ENCODE measurements around the gene LRRC40. TPM values are rescaled to one million over a fixed set of nuclear protein-coding genes. Genes with fewer than 3 reads are reported as not detected.
A peak's percentile ranks its signal among the peaks of the same experiment; 100 is the strongest.

LRRC40 gene
- total and polyA plus RNA-seq, 9 of the 15 experiments (the other 6 are each of a cell fraction or from before 2014, with no cell fraction given): 16.1 to 36.2 (median 30.9) TPM

GRCh38 chr1:70205434-70206118 lies at the start of gene LRRC40 (continued):
- TF ChIP-seq TCF3 (CRISPR knock-in tag; IDR thresholded peaks at IDR 0.05) (0 out of 2 replicates have a peak, but pooled peaks have one; percentile 29), BCOR (IDR thresholded peaks at IDR 0.05) (0 out of 2 replicates have a peak, but pooled peaks have one; percentile 10), ZNF639 (CRISPR knock-in tag; conservative IDR thresholded peaks at IDR 0.05 in 1 of 2, IDR thresholded peaks at IDR 0.05 in 1 of 2) (peak in 1 of 2 experiments; percentile 70; a peak in 1 of 4 replicates), CBFA2T2 (conservative IDR thresholded peaks at IDR 0.05) (no peak), CBX1 (IDR thresholded peaks at IDR 0.05; ENCODE audit: low read depth) (peak; percentile 81), USF1 (CRISPR knock-in tag; IDR thresholded peaks at IDR 0.05) (peak; percentile 61; the same call in 1 of the 2 replicates), ZKSCAN1 (IDR thresholded peaks at IDR 0.05; ENCODE audit: low read depth, low read length) (peak; percentile 33; the same call in 1 of the 2 replicates), TCF7 (IDR thresholded peaks at IDR 0.05; ENCODE audit: borderline replicate concordance) (no peak), ZNF3 (CRISPR knock-in tag; IDR thresholded peaks at IDR 0.05) (no peak), KAT7 (CRISPR knock-in tag; IDR thresholded peaks at IDR 0.05; ENCODE audit: borderline replicate concordance) (peak; percentile 94), ZNF280A (IDR thresholded peaks at IDR 0.05; ENCODE audit: low read depth, partially characterized antibody) (no peak), RERE (CRISPR knock-in tag; IDR thresholded peaks at IDR 0.05; ENCODE audit: borderline replicate concordance) (no peak), MNT (conservative IDR thresholded peaks at IDR 0.05) (peak; percentile 86 to 94), CBFA2T3 (IDR thresholded peaks at IDR 0.05) (no peak), TBL1XR1 (IDR thresholded peaks at IDR 0.05; ENCODE audit: low read length in 2 of 2) (peak in 1 of 2 experiments; percentile 87; a peak in 3 of 4 replicates)
